Panc1 (cell line): ENCODE measurements around the gene MLLT3.

Experiments
- POLR2AphosphoS5 ChIP-seq: IDR thresholded peaks from 2 replicates; pipeline ENCODE4 v1.6.1; 2012; ENCODE audit warnings: mild to moderate bottlenecking, low read depth, low read length, moderate library complexity
- SIN3A ChIP-seq: IDR thresholded peaks from 2 replicates; pipeline ENCODE4 v1.6.1; 2012; ENCODE audit warnings: low read depth, mild to moderate bottlenecking, low read length, moderate library complexity, borderline replicate concordance; ENCODE audit not compliant: insufficient read depth
- TCF7L2 ChIP-seq: IDR thresholded peaks from 2 replicates; pipeline ENCODE4 v1.6.1; 2011; ENCODE audit warnings: mild to moderate bottlenecking, low read depth, low read length, inconsistent platforms
- TF ChIP-seq, protein P1 (sequence below): fragments of 450-650 bp; IDR thresholded peaks from 2 replicates; pipeline ENCODE4 v1.5.1; 2017; ENCODE audit warnings: mild to moderate bottlenecking
- TF ChIP-seq, protein P2 (sequence below), 2 experiments: IDR thresholded peaks; 2 replicates each; pipeline ENCODE4 v1.6.1; 2011 to 2012; ENCODE audit warnings: low read depth in 2 of 2, control low read depth in 1 of 2, low read length in 1 of 2, mild to moderate bottlenecking in 1 of 2, moderate library complexity in 1 of 2; ENCODE audit not compliant: insufficient read depth in 1 of 2

DNA sequence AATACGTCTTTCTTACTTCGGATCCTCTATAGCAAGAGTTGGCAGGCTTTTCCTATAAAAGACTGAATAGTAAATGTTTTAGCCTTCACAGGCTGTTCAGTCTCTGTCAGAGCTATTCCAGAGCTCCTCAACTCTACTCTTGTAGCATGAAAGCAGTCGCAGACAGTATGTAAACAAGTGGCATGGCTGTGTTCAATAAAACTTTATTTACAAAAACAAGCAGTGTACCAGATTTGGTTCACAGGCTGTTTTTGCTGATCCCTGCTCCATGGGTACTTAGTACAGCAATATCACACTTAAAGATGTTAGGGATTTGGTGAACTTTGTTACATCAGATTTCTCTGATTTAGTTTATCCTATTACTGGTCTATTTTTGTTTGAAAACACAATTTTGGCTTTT is 235.2 kb downstream of the MLLT3 start:
- TF ChIP-seq, protein P1, sequence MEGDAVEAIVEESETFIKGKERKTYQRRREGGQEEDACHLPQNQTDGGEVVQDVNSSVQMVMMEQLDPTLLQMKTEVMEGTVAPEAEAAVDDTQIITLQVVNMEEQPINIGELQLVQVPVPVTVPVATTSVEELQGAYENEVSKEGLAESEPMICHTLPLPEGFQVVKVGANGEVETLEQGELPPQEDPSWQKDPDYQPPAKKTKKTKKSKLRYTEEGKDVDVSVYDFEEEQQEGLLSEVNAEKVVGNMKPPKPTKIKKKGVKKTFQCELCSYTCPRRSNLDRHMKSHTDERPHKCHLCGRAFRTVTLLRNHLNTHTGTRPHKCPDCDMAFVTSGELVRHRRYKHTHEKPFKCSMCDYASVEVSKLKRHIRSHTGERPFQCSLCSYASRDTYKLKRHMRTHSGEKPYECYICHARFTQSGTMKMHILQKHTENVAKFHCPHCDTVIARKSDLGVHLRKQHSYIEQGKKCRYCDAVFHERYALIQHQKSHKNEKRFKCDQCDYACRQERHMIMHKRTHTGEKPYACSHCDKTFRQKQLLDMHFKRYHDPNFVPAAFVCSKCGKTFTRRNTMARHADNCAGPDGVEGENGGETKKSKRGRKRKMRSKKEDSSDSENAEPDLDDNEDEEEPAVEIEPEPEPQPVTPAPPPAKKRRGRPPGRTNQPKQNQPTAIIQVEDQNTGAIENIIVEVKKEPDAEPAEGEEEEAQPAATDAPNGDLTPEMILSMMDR: no peak
- TF ChIP-seq TCF7L2: no peak
- no peak for TF ChIP-seq POLR2AphosphoS5
- TF ChIP-seq, protein P2, sequence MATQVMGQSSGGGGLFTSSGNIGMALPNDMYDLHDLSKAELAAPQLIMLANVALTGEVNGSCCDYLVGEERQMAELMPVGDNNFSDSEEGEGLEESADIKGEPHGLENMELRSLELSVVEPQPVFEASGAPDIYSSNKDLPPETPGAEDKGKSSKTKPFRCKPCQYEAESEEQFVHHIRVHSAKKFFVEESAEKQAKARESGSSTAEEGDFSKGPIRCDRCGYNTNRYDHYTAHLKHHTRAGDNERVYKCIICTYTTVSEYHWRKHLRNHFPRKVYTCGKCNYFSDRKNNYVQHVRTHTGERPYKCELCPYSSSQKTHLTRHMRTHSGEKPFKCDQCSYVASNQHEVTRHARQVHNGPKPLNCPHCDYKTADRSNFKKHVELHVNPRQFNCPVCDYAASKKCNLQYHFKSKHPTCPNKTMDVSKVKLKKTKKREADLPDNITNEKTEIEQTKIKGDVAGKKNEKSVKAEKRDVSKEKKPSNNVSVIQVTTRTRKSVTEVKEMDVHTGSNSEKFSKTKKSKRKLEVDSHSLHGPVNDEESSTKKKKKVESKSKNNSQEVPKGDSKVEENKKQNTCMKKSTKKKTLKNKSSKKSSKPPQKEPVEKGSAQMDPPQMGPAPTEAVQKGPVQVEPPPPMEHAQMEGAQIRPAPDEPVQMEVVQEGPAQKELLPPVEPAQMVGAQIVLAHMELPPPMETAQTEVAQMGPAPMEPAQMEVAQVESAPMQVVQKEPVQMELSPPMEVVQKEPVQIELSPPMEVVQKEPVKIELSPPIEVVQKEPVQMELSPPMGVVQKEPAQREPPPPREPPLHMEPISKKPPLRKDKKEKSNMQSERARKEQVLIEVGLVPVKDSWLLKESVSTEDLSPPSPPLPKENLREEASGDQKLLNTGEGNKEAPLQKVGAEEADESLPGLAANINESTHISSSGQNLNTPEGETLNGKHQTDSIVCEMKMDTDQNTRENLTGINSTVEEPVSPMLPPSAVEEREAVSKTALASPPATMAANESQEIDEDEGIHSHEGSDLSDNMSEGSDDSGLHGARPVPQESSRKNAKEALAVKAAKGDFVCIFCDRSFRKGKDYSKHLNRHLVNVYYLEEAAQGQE (IDR thresholded peaks at IDR 0.05; ENCODE audit: insufficient read depth in 1 of 2, low read depth in 2 of 2, low read length in 1 of 2): no peak
- no peak for TF ChIP-seq SIN3A
